A673 (cell line): ENCODE measurements around the gene SWT1.

Experiments used
- EZH2 ChIP-seq: fragments of 200-600 bp; sonication (generic); IDR thresholded peaks from 2 replicates; pipeline ENCODE4 v1.6.1; 2017; ENCODE audit warnings: borderline replicate concordance, low read depth, mild to moderate bottlenecking, mixed read lengths, antibody characterized with exemption, low read length; ENCODE audit not compliant: poor library complexity, severe bottlenecking
- TF ChIP-seq, protein P1 (sequence below): fragments of 300-800, 200-600 bp; sonication (generic); conservative IDR thresholded peaks from 2 replicates; pipeline ENCODE4 v1.5.1; 2017; ENCODE audit warnings: low read depth, mild to moderate bottlenecking, antibody characterized with exemption, low read length, moderate library complexity, mixed read lengths

DNA sequence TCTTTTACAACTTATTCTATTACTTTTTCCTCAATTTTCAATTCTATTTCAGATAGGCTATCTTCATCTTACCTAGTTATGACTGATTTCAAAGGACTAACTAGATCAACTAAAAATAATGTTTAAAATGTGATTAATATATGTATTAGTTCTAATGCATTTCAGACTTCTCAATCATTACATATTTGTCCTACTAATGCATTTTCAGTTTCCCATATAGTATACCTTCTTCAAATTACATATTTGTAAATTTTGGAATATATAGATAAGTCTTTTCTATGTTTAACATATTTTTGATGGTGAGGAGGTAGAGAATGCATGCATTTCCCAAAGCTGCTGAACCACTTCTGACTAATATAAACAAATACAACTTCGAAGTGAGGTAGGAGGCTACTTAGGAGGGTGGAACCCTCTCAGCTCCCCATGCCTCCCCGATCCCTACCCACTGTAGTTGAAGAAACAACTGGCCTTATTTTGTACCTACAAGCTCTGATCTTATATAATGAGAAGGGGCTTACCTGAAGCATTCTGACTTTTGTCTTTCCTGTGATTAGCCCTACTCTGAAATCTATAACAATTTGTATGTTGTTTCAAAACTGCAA, 2.0 kb upstream of the SWT1 start:
- TF ChIP-seq, protein P1, sequence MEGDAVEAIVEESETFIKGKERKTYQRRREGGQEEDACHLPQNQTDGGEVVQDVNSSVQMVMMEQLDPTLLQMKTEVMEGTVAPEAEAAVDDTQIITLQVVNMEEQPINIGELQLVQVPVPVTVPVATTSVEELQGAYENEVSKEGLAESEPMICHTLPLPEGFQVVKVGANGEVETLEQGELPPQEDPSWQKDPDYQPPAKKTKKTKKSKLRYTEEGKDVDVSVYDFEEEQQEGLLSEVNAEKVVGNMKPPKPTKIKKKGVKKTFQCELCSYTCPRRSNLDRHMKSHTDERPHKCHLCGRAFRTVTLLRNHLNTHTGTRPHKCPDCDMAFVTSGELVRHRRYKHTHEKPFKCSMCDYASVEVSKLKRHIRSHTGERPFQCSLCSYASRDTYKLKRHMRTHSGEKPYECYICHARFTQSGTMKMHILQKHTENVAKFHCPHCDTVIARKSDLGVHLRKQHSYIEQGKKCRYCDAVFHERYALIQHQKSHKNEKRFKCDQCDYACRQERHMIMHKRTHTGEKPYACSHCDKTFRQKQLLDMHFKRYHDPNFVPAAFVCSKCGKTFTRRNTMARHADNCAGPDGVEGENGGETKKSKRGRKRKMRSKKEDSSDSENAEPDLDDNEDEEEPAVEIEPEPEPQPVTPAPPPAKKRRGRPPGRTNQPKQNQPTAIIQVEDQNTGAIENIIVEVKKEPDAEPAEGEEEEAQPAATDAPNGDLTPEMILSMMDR: no peak
- TF ChIP-seq EZH2: no peak
